ENCODE data around the gene PNPLA5.

DNA sequence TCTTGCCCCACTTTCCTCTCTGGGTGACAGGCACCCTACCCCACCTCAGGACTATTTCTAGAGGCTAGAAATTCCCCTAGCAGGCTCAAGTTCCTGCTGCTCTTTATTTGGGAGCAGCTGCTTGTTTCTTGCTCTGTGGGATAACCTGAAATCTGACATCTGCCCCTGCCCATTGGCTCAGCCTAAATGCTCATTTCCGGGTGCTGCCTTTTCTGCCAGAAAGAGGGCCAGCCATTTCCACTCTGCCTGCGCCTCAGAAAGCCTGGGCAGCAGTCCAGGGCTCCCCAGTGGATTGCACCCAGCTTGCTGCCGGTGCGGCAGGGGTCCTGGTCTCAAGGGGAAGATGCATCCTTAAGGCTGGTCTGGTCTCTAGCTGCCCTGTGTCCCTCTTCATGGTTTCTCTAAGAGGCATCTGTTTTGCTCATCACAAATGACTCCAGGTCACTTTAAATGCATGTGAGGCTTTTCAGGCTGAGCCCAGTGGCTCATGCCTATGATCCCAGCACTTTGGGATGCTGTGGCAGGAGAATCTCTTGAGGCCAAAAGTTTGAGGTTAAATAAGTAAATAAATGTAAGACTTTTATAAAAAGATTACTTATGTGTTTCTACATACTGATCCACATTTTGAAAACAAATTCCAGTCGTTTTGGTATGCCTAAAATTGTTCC is 10.3 kb upstream of the PNPLA5 start:
- TF ChIP-seq, protein P1, sequence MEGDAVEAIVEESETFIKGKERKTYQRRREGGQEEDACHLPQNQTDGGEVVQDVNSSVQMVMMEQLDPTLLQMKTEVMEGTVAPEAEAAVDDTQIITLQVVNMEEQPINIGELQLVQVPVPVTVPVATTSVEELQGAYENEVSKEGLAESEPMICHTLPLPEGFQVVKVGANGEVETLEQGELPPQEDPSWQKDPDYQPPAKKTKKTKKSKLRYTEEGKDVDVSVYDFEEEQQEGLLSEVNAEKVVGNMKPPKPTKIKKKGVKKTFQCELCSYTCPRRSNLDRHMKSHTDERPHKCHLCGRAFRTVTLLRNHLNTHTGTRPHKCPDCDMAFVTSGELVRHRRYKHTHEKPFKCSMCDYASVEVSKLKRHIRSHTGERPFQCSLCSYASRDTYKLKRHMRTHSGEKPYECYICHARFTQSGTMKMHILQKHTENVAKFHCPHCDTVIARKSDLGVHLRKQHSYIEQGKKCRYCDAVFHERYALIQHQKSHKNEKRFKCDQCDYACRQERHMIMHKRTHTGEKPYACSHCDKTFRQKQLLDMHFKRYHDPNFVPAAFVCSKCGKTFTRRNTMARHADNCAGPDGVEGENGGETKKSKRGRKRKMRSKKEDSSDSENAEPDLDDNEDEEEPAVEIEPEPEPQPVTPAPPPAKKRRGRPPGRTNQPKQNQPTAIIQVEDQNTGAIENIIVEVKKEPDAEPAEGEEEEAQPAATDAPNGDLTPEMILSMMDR (IDR thresholded peaks at IDR 0.05), result no peak
- TF ChIP-seq, protein P2, sequence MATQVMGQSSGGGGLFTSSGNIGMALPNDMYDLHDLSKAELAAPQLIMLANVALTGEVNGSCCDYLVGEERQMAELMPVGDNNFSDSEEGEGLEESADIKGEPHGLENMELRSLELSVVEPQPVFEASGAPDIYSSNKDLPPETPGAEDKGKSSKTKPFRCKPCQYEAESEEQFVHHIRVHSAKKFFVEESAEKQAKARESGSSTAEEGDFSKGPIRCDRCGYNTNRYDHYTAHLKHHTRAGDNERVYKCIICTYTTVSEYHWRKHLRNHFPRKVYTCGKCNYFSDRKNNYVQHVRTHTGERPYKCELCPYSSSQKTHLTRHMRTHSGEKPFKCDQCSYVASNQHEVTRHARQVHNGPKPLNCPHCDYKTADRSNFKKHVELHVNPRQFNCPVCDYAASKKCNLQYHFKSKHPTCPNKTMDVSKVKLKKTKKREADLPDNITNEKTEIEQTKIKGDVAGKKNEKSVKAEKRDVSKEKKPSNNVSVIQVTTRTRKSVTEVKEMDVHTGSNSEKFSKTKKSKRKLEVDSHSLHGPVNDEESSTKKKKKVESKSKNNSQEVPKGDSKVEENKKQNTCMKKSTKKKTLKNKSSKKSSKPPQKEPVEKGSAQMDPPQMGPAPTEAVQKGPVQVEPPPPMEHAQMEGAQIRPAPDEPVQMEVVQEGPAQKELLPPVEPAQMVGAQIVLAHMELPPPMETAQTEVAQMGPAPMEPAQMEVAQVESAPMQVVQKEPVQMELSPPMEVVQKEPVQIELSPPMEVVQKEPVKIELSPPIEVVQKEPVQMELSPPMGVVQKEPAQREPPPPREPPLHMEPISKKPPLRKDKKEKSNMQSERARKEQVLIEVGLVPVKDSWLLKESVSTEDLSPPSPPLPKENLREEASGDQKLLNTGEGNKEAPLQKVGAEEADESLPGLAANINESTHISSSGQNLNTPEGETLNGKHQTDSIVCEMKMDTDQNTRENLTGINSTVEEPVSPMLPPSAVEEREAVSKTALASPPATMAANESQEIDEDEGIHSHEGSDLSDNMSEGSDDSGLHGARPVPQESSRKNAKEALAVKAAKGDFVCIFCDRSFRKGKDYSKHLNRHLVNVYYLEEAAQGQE (IDR thresholded peaks at IDR 0.05; ENCODE audit: insufficient read depth in 1 of 2, low read depth in 2 of 2, low read length in 1 of 2), result no peak
- TF ChIP-seq POLR2AphosphoS5 (IDR thresholded peaks at IDR 0.05; ENCODE audit: low read depth, low read length), result no peak
- no peak for TF ChIP-seq SIN3A (IDR thresholded peaks at IDR 0.05; ENCODE audit: borderline replicate concordance, insufficient read depth, low read depth, low read length)

All from Panc1 (cell line).